Smooth muscle cell (in vitro differentiated cells): Measurements from ENCODE around the gene FN3KRP. TPM values are rescaled to one million over a fixed set of nuclear protein-coding genes. Genes with fewer than 3 reads are reported as not detected.

Source experiments
- DNase-seq: peaks from one replicate; lab custom pipeline; 2025; ENCODE audit not compliant: unreplicated experiment; lab: John Stamatoyannopoulos, UW
- H2AFZ ChIP-seq: fragments of 200-600 bp; sonication (generic); 2 replicates; pipeline ENCODE4 v1.6.0; 2016; ENCODE audit warnings: antibody characterized with exemption, low read depth, mild to moderate bottlenecking
- H3F3A ChIP-seq: fragments of 200-600 bp; sonication (generic); 2 replicates; pipeline ENCODE4 v1.6.0; 2017; ENCODE audit warnings: antibody characterized with exemption, low read depth
- H3K27ac ChIP-seq: fragments of 200-600 bp; sonication (generic); 2 replicates; pipeline ENCODE4 v1.5.1; 2016; ENCODE audit warnings: low read depth, mild to moderate bottlenecking
- H3K27me3 ChIP-seq: fragments of 200-600 bp; sonication (generic); 2 replicates; pipeline ENCODE4 v1.6.1; 2016; ENCODE audit warnings: low read depth, mild to moderate bottlenecking
- H3K36me3 ChIP-seq: fragments of 200-600 bp; sonication (generic); 2 replicates; pipeline ENCODE4 v1.5.1; 2016; ENCODE audit warnings: low read depth
- H3K4me1 ChIP-seq: fragments of 200-600 bp; sonication (generic); 2 replicates; pipeline ENCODE4 v1.5.1; 2016; ENCODE audit warnings: low read depth
- H3K4me2 ChIP-seq: fragments of 200-600 bp; sonication (generic); 2 replicates; pipeline ENCODE4 v1.6.0; 2016; ENCODE audit warnings: mild to moderate bottlenecking
- H3K4me3 ChIP-seq: fragments of 200-600 bp; sonication (generic); 2 replicates; pipeline ENCODE4 v1.5.1; 2016; ENCODE audit warnings: mild to moderate bottlenecking
- H3K79me2 ChIP-seq: fragments of 200-600 bp; sonication (generic); 2 replicates; pipeline ENCODE4 v1.6.0; 2016; ENCODE audit warnings: low read depth, mild to moderate bottlenecking
- H3K9ac ChIP-seq: fragments of 200-600 bp; sonication (generic); 2 replicates; pipeline ENCODE4 v1.6.0; 2016; ENCODE audit warnings: low read depth
- H3K9me3 ChIP-seq: fragments of 200-600 bp; sonication (generic); replicated peaks from 2 replicates; pipeline ENCODE4 v1.5.1; 2016; ENCODE audit warnings: low read depth
- H4K20me1 ChIP-seq: fragments of 200-600 bp; sonication (generic); 2 replicates; pipeline ENCODE4 v1.6.0; 2016; ENCODE audit warnings: low read depth
- WGBS: methylation state at CpG from one replicate; pipeline ENCODE4 v1.1.7; 2016; ENCODE audit warnings: low lambda C conversion rate; 5-methylcytosine and 5-hydroxymethylcytosine counted together
- polyA plus RNA-seq: library from polyadenylated mRNA; unstranded; fragments of >200 nt; fragmentation: Nextera tagmentation; extraction: Ambion mirVana; gene quantifications from 2 replicates; pipeline ENCODE4 v1.2.1, GENCODE V29; 2016
- total RNA-seq: library from RNA; depleted of rRNA; stranded (reverse); fragments of >200 nt; gene quantifications from 2 replicates; pipeline ENCODE4 v1.2.3, GENCODE V29; 2014
- TF ChIP-seq, protein P1 (sequence below): fragments of 200-600 bp; sonication (generic); IDR thresholded peaks from 2 replicates; pipeline ENCODE4 v1.5.1; 2017; ENCODE audit warnings: borderline replicate concordance, mild to moderate bottlenecking, antibody characterized with exemption; ENCODE audit not compliant: insufficient read depth, poor library complexity, severe bottlenecking

Gene FN3KRP
- total RNA-seq (12.8 and 16.8 TPM in 2 replicates), polyA plus RNA-seq (26.9 and 34.8 TPM in 2 replicates)

DNA sequence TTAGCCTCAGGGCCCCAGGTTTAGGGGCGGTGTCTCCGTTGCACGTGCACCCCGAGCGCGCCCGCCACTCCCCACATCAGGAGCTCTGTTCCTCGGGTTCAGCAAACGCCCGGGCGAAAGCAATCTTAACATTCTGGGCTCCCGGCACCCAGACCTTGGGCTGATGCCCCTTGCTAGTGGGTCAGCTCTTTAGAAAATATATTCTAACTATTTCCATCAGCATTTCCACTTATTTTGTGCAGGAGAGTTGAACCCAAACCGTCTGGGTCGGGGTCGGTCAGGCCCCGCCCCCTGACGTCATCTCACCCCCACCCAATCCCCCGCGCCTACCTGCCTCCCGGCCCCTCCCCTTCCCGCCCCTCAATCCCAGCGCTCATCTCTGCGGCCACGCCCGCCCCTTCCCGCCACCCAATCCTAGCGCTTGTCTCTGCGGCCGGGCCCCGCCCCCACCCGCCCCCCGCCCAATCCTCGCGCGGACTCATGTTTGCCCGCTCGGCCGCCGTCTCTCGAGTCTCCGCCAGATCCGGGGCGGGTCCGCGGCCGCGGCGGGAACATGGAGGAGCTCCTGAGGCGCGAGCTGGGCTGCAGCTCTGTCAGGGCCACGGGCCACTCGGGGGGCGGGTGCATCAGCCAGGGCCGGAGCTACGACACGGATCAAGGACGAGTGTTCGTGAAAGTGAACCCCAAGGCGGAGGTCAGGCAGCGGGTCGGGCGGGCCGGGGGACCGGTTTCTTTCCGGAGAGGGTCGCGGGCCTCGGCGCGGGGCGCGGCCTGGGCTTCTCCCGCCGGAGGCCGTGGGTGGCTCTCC is at the start of gene FN3KRP:
Gene FN3KRP, plus strand, starts transcription at position 504 of the 808 bp plus-strand sequence. Its CDS starts 50 bp downstream, at position 554.
- 1% methylated on average over 24 of the region's 75 CpGs for WGBS
- H4K20me1 ChIP-seq, result peaks cover 3% of the 10 kb centered on the region
- TF ChIP-seq, protein P1, sequence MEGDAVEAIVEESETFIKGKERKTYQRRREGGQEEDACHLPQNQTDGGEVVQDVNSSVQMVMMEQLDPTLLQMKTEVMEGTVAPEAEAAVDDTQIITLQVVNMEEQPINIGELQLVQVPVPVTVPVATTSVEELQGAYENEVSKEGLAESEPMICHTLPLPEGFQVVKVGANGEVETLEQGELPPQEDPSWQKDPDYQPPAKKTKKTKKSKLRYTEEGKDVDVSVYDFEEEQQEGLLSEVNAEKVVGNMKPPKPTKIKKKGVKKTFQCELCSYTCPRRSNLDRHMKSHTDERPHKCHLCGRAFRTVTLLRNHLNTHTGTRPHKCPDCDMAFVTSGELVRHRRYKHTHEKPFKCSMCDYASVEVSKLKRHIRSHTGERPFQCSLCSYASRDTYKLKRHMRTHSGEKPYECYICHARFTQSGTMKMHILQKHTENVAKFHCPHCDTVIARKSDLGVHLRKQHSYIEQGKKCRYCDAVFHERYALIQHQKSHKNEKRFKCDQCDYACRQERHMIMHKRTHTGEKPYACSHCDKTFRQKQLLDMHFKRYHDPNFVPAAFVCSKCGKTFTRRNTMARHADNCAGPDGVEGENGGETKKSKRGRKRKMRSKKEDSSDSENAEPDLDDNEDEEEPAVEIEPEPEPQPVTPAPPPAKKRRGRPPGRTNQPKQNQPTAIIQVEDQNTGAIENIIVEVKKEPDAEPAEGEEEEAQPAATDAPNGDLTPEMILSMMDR, result no peak

DNA sequence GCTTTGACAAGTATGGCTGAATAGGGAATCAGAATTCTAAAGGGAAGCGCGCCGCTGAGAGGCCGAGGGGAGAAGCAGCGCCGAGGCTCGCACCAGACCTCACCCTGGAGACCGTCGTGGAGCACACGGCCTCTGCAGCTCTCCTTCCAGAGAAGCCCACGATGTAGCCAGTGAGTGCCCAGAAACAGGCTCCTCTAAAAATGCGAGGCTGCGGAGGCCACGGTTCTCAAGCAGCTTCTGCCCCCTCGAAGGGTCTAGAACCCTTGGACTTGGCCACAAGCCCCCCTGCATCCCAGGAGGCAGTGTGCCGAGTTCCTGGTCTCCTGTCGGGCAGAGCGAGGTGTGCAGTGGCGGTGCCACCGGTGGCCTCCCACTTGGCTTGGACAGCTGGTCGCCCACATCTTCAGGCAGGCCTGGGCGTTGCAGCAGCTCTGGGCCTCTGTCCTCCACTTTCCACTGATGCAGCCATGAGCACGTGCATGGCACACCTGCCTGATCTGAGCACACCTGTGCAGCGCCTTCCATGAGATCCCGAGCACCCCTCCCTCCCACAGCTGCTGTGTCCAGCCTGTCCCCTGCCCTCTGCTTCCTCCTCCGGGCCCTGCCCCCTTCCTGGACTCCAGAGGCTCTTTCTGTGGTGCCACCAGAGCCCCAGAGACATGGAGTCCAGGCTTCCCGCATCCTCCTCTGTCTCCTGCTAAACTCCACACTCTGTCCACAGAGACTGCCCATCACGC is 49.4 kb upstream of the FN3KRP start:
- Histone ChIP-seq H3K9me3 (no peaks in the 10 kb centered on the region), H3K27me3 (no peaks in the 10 kb centered on the region), H3K27ac (no peak overlapping the region), H3K4me2 (no peak overlapping the region), H3K4me1 (peaks cover 6% of the 10 kb centered on the region), H3K79me2 (no peaks in the 10 kb centered on the region), H3K4me3 (no peak overlapping the region), H3K9ac (no peak overlapping the region), H3F3A (no peaks in the 10 kb centered on the region), H3K36me3 (no peaks in the 10 kb centered on the region), H2AFZ (no peak overlapping the region), H4K20me1 (no peaks in the 10 kb centered on the region)
- TF ChIP-seq, protein P1, result no peak
- no peak for DNase-seq
- whole genome bisulfite sequencing, result 93% methylated on average over 28 of the region's 28 CpGs

More for the DNA sequence above, at the start of gene FN3KRP:
- Histone ChIP-seq H3K4me1 (peaks cover 5% of the 10 kb centered on the region), H3K9me3 (no peaks in the 10 kb centered on the region), H3F3A (no peaks in the 10 kb centered on the region), H3K9ac (peak within 1 kb of the TSS; percentile 76), H3K4me3 (peak within 1 kb of the TSS; percentile 99), H3K27me3 (no peaks in the 10 kb centered on the region), H3K4me2 (peak within 1 kb of the TSS; percentile 99), H3K79me2 (peaks cover 9% of the 10 kb centered on the region), H3K27ac (peak within 1 kb of the TSS; percentile 35), H2AFZ (peak within 1 kb of the TSS; percentile 96), H3K36me3 (no peaks in the 10 kb centered on the region)
- DNase-seq, result peak; percentile 86

- H3K79me2 ChIP-seq, result no peaks in the 10 kb centered on the region
- H3K27ac ChIP-seq, result no peak overlapping the region
- H3K27me3 ChIP-seq, result no peaks in the 10 kb centered on the region
- TF ChIP-seq, protein P1, result no peak
- H3K9ac ChIP-seq, result no peak overlapping the region
- H3K36me3 ChIP-seq, result no peaks in the 10 kb centered on the region
- H3K4me3 ChIP-seq, result no peak overlapping the region
- H3K4me2 ChIP-seq, result no peak overlapping the region
- no peaks in the 10 kb centered on the region for H3K9me3 ChIP-seq
- no peak for DNase-seq
- H2AFZ ChIP-seq, result no peak overlapping the region
- H4K20me1 ChIP-seq, result no peaks in the 10 kb centered on the region
- no peaks in the 10 kb centered on the region for H3F3A ChIP-seq
- peaks cover 6% of the 10 kb centered on the region for H3K4me1 ChIP-seq
- 93% methylated on average over 15 of the region's 15 CpGs for WGBS
These were observed 48.9 kb upstream of the FN3KRP start for GRCh38 chr17:82667668-82668000.
